ENCODE measurements around the gene TIMP4.
A peak's percentile ranks its signal among the peaks of the same experiment; 100 is the strongest.

Gene TIMP4

GRCh38 chr3:12141350-12141749 lies 17.4 kb downstream of the TIMP4 start:
- DNase-seq (ENCODE audit: insufficient read length) (no peak), FAIRE-seq (no peak)
- TF ChIP-seq POLR2AphosphoS5 (IDR thresholded peaks at IDR 0.05; ENCODE audit: low read depth, low read length) (no peak), TAF1 (IDR thresholded peaks at IDR 0.05; ENCODE audit: borderline replicate concordance, low read depth, low read length) (no peak), POLR2A (IDR thresholded peaks at IDR 0.05; ENCODE audit: low read depth, low read length) (no peak)

GRCh38 chr3:12139111-12139511 lies 19.6 kb downstream of the TIMP4 start:
- FAIRE-seq (peak; percentile 51), DNase-seq (ENCODE audit: insufficient read length) (no peak)
- TF ChIP-seq TAF1 (IDR thresholded peaks at IDR 0.05; ENCODE audit: borderline replicate concordance, low read depth, low read length) (no peak), POLR2AphosphoS5 (IDR thresholded peaks at IDR 0.05; ENCODE audit: low read depth, low read length) (no peak), POLR2A (IDR thresholded peaks at IDR 0.05; ENCODE audit: low read depth, low read length) (no peak)

GRCh38 chr3:12138044-12138443 lies 20.7 kb downstream of the TIMP4 start:
- no peak for DNase-seq (ENCODE audit: insufficient read length)
- FAIRE-seq = no peak
- TF ChIP-seq TAF1 (IDR thresholded peaks at IDR 0.05; ENCODE audit: borderline replicate concordance, low read depth, low read length) = no peak
- no peak for TF ChIP-seq POLR2A (IDR thresholded peaks at IDR 0.05; ENCODE audit: low read depth, low read length)
- no peak for TF ChIP-seq POLR2AphosphoS5 (IDR thresholded peaks at IDR 0.05; ENCODE audit: low read depth, low read length)

DNA sequence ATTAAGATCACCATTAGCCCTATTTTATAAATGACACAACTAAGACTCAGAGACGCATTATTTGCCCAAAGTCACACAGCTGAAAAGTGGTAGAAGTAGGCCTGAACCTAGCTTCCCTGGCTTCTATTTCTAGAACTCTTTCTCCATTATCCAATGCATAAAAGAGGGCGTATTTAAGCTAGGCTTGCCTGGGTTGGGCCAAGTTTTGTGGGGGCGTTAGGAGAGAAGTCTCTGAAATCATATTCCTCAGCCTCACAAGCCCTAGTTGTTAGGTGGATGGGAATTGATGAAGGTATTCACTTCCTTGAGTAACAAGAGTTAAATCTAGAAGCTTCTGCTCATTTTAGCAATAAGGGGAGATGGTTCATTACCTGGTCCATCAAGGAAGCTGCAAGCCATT lies 22.3 kb downstream of the TIMP4 start:
- FAIRE-seq = no peak
- DNase-seq (ENCODE audit: insufficient read length) = no peak
- no peak for TF ChIP-seq POLR2A (IDR thresholded peaks at IDR 0.05; ENCODE audit: low read depth, low read length)
- no peak for TF ChIP-seq TAF1 (IDR thresholded peaks at IDR 0.05; ENCODE audit: borderline replicate concordance, low read depth, low read length)
- no peak for TF ChIP-seq POLR2AphosphoS5 (IDR thresholded peaks at IDR 0.05; ENCODE audit: low read depth, low read length)

DNA sequence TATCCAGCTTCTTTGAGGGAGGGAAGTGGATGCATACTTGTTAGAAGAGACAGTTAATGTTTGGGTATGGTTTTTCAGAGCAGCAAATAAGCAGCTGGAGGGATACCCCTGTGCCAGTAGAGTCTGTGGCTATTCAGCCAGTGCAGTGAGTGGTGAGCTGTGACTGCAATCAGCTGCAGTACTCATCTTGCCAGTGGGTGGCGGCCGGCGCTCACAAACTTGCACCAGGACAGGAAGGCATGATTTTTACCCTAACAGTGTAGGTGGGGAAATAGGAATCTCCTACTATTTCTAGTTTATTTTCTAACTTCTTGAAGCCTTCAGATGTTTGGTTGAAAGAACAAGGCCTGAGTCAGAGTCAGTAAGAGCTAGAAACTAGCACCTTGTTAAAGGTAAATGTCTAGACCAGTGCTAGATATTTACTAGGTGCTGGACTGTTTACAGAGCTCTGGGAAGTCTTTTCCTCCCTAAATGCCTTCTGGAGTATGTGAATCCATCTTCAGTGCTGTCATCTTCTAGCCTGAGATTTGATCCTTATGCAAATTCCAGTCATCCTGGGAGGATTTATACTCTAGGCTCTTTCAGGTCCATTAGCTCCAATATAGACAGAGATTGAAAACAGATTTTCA lies 23.6 kb downstream of the TIMP4 start:
- DNase-seq (ENCODE audit: insufficient read length) (no peak), FAIRE-seq (peak; percentile 83)
- TF ChIP-seq POLR2A (IDR thresholded peaks at IDR 0.05; ENCODE audit: low read depth, low read length) = no peak
- no peak for TF ChIP-seq POLR2AphosphoS5 (IDR thresholded peaks at IDR 0.05; ENCODE audit: low read depth, low read length)
- no peak for TF ChIP-seq TAF1 (IDR thresholded peaks at IDR 0.05; ENCODE audit: borderline replicate concordance, low read depth, low read length)

DNA sequence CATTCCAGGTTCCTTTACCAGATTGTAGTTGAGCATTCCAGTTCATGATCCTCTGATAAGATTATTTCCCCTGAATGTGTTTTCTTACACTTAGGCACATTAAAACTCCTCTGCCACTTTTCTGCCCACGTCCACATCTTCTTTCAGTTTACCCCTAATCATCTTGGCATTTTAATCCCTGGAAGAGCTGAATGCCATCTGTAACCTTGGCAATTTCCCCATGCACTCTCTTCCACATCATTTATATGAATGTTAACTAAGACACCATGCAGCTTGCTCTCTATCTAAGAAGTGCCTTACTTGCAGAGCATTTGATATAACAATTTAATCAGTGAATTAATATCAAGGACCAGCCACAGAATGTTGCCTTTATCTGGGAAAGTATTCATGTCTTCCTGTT lies 25.8 kb downstream of the TIMP4 start:
- no peak for TF ChIP-seq POLR2AphosphoS5 (IDR thresholded peaks at IDR 0.05; ENCODE audit: low read depth, low read length)
- no peak for TF ChIP-seq TAF1 (IDR thresholded peaks at IDR 0.05; ENCODE audit: borderline replicate concordance, low read depth, low read length)
- no peak for TF ChIP-seq POLR2A (IDR thresholded peaks at IDR 0.05; ENCODE audit: low read depth, low read length)
- DNase-seq (ENCODE audit: insufficient read length) (no peak), FAIRE-seq (no peak)

DNA sequence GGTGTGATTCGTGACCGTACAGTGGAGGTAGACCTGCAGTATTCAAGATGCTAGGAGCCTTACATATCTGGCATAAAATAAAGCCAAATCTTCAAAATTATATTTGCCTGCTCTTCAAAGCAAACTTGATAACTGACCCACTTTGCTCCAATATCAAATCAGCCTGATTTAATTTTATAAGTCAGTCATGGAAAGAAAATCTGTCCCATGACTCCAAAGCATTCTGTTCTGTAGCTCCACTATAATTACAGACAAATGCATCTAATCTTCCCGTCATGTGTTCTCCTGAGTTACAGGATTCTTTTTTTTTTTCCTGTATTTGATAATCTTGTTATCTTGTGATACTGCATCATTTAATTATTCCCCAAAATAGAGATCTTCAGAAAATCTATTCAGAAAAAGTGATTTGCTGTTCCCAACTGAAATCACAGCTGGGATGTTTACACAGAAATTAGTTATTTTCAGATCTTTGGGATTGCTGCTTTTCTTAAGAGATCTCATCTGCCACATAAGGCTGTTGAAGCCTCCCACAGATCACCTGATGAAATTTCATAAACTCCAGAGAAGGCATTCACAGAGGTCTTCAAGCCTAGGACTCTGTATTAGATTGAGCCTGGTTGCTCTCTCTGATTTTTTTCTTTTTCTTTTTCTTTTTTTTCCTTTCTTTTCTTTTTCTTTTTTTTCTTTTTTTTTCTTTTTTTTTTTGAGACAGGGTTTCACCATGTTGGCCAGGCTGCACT lies 27.2 kb downstream of the TIMP4 start:
- DNase-seq (ENCODE audit: insufficient read length) (no peak), FAIRE-seq (no peak)
- TF ChIP-seq POLR2A (IDR thresholded peaks at IDR 0.05; ENCODE audit: low read depth, low read length) = no peak
- TF ChIP-seq POLR2AphosphoS5 (IDR thresholded peaks at IDR 0.05; ENCODE audit: low read depth, low read length) = no peak
- TF ChIP-seq TAF1 (IDR thresholded peaks at IDR 0.05; ENCODE audit: borderline replicate concordance, low read depth, low read length) = no peak

GRCh38 chr3:12127391-12127790 lies 31.3 kb downstream of the TIMP4 start:
- DNase-seq (ENCODE audit: insufficient read length) (no peak), FAIRE-seq (no peak)
- TF ChIP-seq POLR2A (IDR thresholded peaks at IDR 0.05; ENCODE audit: low read depth, low read length) (no peak), TAF1 (IDR thresholded peaks at IDR 0.05; ENCODE audit: borderline replicate concordance, low read depth, low read length) (no peak), POLR2AphosphoS5 (IDR thresholded peaks at IDR 0.05; ENCODE audit: low read depth, low read length) (no peak)

DNA sequence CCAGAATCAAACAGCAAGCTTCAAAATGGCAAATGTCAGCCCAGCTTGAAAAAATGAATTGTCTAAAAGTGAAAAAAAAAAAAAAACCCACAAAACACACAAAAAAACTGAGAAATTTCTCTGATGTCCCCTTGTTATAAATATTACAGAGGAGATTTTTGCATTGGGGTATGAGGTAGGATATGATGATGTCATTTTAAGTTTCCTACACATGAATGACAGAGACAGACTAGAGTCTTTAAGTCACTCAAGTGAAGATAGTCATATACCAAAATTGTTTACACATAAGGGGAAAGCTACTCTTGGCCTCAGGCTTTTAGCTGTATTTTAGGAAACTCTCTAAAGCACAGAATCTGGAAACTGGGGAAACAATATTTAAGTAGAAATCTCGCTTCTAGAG lies 32.9 kb downstream of the TIMP4 start:
- no peak for TF ChIP-seq TAF1 (IDR thresholded peaks at IDR 0.05; ENCODE audit: borderline replicate concordance, low read depth, low read length)
- no peak for TF ChIP-seq POLR2A (IDR thresholded peaks at IDR 0.05; ENCODE audit: low read depth, low read length)
- TF ChIP-seq POLR2AphosphoS5 (IDR thresholded peaks at IDR 0.05; ENCODE audit: low read depth, low read length) = no peak
- FAIRE-seq (no peak), DNase-seq (ENCODE audit: insufficient read length) (no peak)

- FAIRE-seq (no peak), DNase-seq (ENCODE audit: insufficient read length) (no peak)
- no peak for TF ChIP-seq POLR2A (IDR thresholded peaks at IDR 0.05; ENCODE audit: low read depth, low read length)
Measured at GRCh38 chr3:12121466-12121865, 37.2 kb downstream of the TIMP4 start.

- no peak for FAIRE-seq
- DNase-seq (ENCODE audit: insufficient read length) = no peak
- TF ChIP-seq POLR2AphosphoS5 (IDR thresholded peaks at IDR 0.05; ENCODE audit: low read depth, low read length) = no peak
- no peak for TF ChIP-seq POLR2A (IDR thresholded peaks at IDR 0.05; ENCODE audit: low read depth, low read length)
- no peak for TF ChIP-seq TAF1 (IDR thresholded peaks at IDR 0.05; ENCODE audit: borderline replicate concordance, low read depth, low read length)
Measured at GRCh38 chr3:12120374-12121140, 38.2 kb downstream of the TIMP4 start.

GRCh38 chr3:12117473-12117872 lies 41.2 kb downstream of the TIMP4 start:
- no peak for TF ChIP-seq TAF1 (IDR thresholded peaks at IDR 0.05; ENCODE audit: borderline replicate concordance, low read depth, low read length)
- TF ChIP-seq POLR2AphosphoS5 (IDR thresholded peaks at IDR 0.05; ENCODE audit: low read depth, low read length) = no peak
- no peak for TF ChIP-seq POLR2A (IDR thresholded peaks at IDR 0.05; ENCODE audit: low read depth, low read length)
- DNase-seq (ENCODE audit: insufficient read length) (no peak), FAIRE-seq (no peak)

Measured in GM12892 (cell line).